Colonic mucosa (tissue), 4 donors: ENCODE data around the gene C1orf94. TPM values are rescaled to one million over a fixed set of nuclear protein-coding genes. Genes with fewer than 3 reads are reported as not detected.

Experiments used
- DNase-seq: peaks from one replicate; pipeline ENCODE4 v3.0.0-alpha.2; 2020
- H3K27ac ChIP-seq: fragments of 200-600 bp; one replicate; pipeline ENCODE4 v1.8.0; 2021
- H3K27me3 ChIP-seq: fragments of 200-600 bp; one replicate; pipeline ENCODE4 v1.8.0; 2021
- H3K36me3 ChIP-seq: fragments of 200-600 bp; one replicate; pipeline ENCODE4 v1.8.0; 2021
- H3K4me1 ChIP-seq: fragments of 200-600 bp; one replicate; pipeline ENCODE4 v1.8.0; 2021; ENCODE audit warnings: mild to moderate bottlenecking
- H3K4me3 ChIP-seq: fragments of 200-600 bp; one replicate; pipeline ENCODE4 v1.8.0; 2021
- H3K9ac ChIP-seq, 2 donors: one replicate each; pipeline ENCODE4 v1.7.0; 2013; ENCODE audit warnings: control low read depth in 2 of 2, low read depth in 2 of 2, low read length in 2 of 2
- H3K9me3 ChIP-seq: fragments of 200-600 bp; one replicate; pipeline ENCODE4 v1.8.0; 2021
- CTCF ChIP-seq: fragments of 200-600 bp; IDR thresholded peaks from one replicate; pipeline ENCODE4 v1.8.0; 2022; ENCODE audit warnings: antibody characterized with exemption, mild to moderate bottlenecking
- intact Hi-C: fragments of 100-400 bp; cut with DNase I; formaldehyde crosslinking; loops from one replicate; pipeline ENCODE4 v1.14.1; 2022
- total RNA-seq, 2 donors: library from RNA; stranded (reverse); fragmentation: NEBNext Ultra II Directional in 1 of 2; extraction: Animal tissue kit (Norgen Biotek cat#: 25700) in 1 of 2; gene quantifications; one replicate each; pipeline ENCODE4 v1.2.1, GENCODE V29; 2021
- donor health status: healthy.
- donor health status: DM: no; HTN: no; CAD: no.
- donor health status: DM: no; HTN: no; CAD: no.

C1orf94 gene
- total RNA-seq, 2 donors from 2014 or later, result not detected

- Histone ChIP-seq H3K9me3 (no peaks in the 10 kb centered on the region), H3K27me3 (peaks cover 39% of the 10 kb centered on the region), H3K9ac (no peak overlapping the region), H3K4me1 (no peaks in the 10 kb centered on the region), H3K27ac (no peak overlapping the region), H3K4me3 (no peak overlapping the region), H3K36me3 (no peaks in the 10 kb centered on the region)
- DNase-seq, result no peak
- TF ChIP-seq CTCF, result no peak
- intact Hi-C loops, result no loop called here
Observed at GRCh38 chr1:34165422-34165921, 11.2 kb upstream of the C1orf94 start.

DNA sequence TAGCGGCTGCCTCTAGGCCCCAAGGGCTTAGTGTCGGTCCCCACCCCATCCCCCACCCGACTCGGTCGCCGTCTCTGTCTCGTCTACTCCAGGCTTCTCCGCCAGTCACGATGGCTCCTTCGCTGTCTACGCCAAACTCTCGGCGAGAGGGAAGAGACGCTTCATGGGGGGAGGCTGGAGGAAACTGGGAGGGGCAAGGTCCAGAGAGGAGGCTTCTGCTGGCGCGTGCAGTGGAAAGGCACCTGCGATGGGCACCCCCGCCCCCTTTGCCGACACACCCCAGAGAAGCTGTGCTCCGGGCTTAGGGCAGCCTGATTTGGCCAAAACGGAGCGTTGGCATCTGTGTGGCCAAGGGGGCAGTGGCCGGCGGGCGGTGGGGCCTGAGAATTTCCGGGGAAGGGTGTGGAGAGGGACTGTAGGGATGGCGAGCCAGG lies 10.5 kb upstream of the C1orf94 start:
- H3K9me3 ChIP-seq, result no peaks in the 10 kb centered on the region
- intact Hi-C loops, result no loop called here
- no peak overlapping the region for H3K4me3 ChIP-seq
- peaks cover 39% of the 10 kb centered on the region for H3K27me3 ChIP-seq
- no peak overlapping the region for H3K9ac ChIP-seq
- no peaks in the 10 kb centered on the region for H3K4me1 ChIP-seq
- TF ChIP-seq CTCF, result no peak
- no peak for DNase-seq
- H3K36me3 ChIP-seq, result no peaks in the 10 kb centered on the region
- no peak overlapping the region for H3K27ac ChIP-seq

- Histone ChIP-seq H3K27ac (no peak overlapping the region), H3K27me3 (peaks cover 39% of the 10 kb centered on the region), H3K36me3 (no peaks in the 10 kb centered on the region), H3K9me3 (no peaks in the 10 kb centered on the region), H3K4me3 (no peak overlapping the region), H3K4me1 (no peaks in the 10 kb centered on the region), H3K9ac (no peak overlapping the region)
- no peak for DNase-seq
- TF ChIP-seq CTCF, result no peak
- intact Hi-C loops, result no loop called here
Observed at GRCh38 chr1:34166625-34167361, 9.9 kb upstream of the C1orf94 start.

GRCh38 chr1:34167389-34167788 lies 9.3 kb upstream of the C1orf94 start:
- no peak overlapping the region for H3K9ac ChIP-seq
- H3K27me3 ChIP-seq, result peaks cover 37% of the 10 kb centered on the region
- no peak overlapping the region for H3K4me3 ChIP-seq
- intact Hi-C loops, result no loop called here
- no peaks in the 10 kb centered on the region for H3K36me3 ChIP-seq
- no peaks in the 10 kb centered on the region for H3K4me1 ChIP-seq
- no peak overlapping the region for H3K27ac ChIP-seq
- no peak for TF ChIP-seq CTCF
- no peak for DNase-seq
- H3K9me3 ChIP-seq, result no peaks in the 10 kb centered on the region

DNA sequence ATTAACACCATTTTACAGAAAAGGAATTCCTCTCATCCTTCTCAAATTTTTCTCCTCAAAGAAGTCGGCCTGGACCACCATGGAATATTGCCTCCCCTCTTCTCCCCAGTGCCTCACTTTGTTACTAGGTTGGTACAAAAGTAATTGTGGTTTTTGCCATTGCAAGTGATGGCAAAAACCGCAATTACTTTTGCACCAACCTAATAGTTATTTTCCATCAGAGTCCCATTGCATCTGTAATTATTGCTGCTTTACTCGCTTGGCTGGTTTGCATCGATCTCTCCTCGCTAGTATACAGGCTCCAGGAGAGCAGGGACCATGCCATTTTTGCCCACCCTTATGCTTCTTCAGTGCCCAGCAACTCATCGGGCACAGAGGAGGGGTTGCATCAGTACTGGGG lies 963 bp upstream of the C1orf94 start:
- no peaks in the 10 kb centered on the region for H3K9me3 ChIP-seq
- no peak for DNase-seq
- no peak overlapping the region for H3K27ac ChIP-seq
- no peaks in the 10 kb centered on the region for H3K36me3 ChIP-seq
- no peak overlapping the region for H3K9ac ChIP-seq
- no peak overlapping the region for H3K4me3 ChIP-seq
- intact Hi-C loops, result no loop called here
- H3K4me1 ChIP-seq, result no peaks in the 10 kb centered on the region
- H3K27me3 ChIP-seq, result peaks cover 6% of the 10 kb centered on the region
- no peak for TF ChIP-seq CTCF
